Astrocyte (in vitro differentiated cells and primary cell): ENCODE measurements around the gene NAB2.

Source experiments
- CTCF ChIP-seq: IDR thresholded peaks from 2 replicates; pipeline ENCODE4 v1.5.1; 2011; ENCODE audit warnings: low read depth, mild to moderate bottlenecking, inconsistent platforms, low read length, moderate library complexity; ENCODE audit not compliant: insufficient read depth
- EZH2 ChIP-seq: IDR thresholded peaks from 2 replicates; pipeline ENCODE4 v1.6.1; 2012; ENCODE audit warnings: mild to moderate bottlenecking, low read length, inconsistent platforms; ENCODE audit not compliant: insufficient read depth

GRCh38 chr12:57046086-57046791 is 42.7 kb upstream of the NAB2 start:
- TF ChIP-seq CTCF, result no peak
- no peak for TF ChIP-seq EZH2
